Adrenal gland (tissue), 12 donors: Measurements from ENCODE around the gene JPH3. TPM values are rescaled to one million over a fixed set of nuclear protein-coding genes. Genes with fewer than 3 reads are reported as not detected.

ENCODE experiments used
- DNase-seq, 7 donors: peaks; one replicate each; pipeline ENCODE4 v3.0.0-alpha.2; 2019 to 2020
- H3K27ac ChIP-seq, 5 donors: fragments of 200-600 bp; sonication (generic) in 4 of 5; 1 replicate in 3 of 5; 2 replicates in 2 of 5; pipeline versions ENCODE4 v1.5.1 to v1.8.0; 2016 to 2020; ENCODE audit warnings: mild to moderate bottlenecking in 1 of 5
- H3K27me3 ChIP-seq: fragments of 200-600 bp; 2 replicates; pipeline ENCODE4 v1.8.0; 2021
- H3K36me3 ChIP-seq, 2 donors: fragments of 200-600 bp; replicated peaks in 1 of 2; 1 replicate in 1 of 2; 2 replicates in 1 of 2; pipeline versions ENCODE4 v1.5.1 to v1.8.0; 2018 to 2022
- H3K4me1 ChIP-seq, 2 donors: fragments of 200-600 bp; replicated peaks in 1 of 2; 1 replicate in 1 of 2; 2 replicates in 1 of 2; pipeline versions ENCODE4 v1.5.1 to v1.8.0; 2018 to 2021
- H3K4me3 ChIP-seq, 4 donors: fragments of 200-600 bp; sonication (generic) in 3 of 4; one replicate each; pipeline ENCODE4 v1.5.1; 2016 to 2018
- H3K9me3 ChIP-seq, 3 donors: fragments of 200-600 bp; sonication (generic) in 1 of 3; replicated peaks in 1 of 3; 1 replicate in 2 of 3; 2 replicates in 1 of 3; pipeline versions ENCODE4 v1.5.1 to v1.8.0; 2016 to 2021
- POLR2A ChIP-seq, 2 donors: fragments of 450-650 bp; IDR thresholded peaks; one replicate each; pipeline ENCODE4 v1.6.1; 2017; ENCODE audit warnings: antibody characterized with exemption in 2 of 2, mild to moderate bottlenecking in 2 of 2, moderate library complexity in 1 of 2
- WGBS, 4 donors: extraction: QIAGEN DNeasy Blood & Tissue Kit in 2 of 4; methylation state at CpG; one replicate each; pipeline versions ENCODE4 v1.1.5 to v1.1.7; 2013 to 2017; 5-methylcytosine and 5-hydroxymethylcytosine counted together
- intact Hi-C, 2 donors: fragments of 100-400 bp; cut with DNase I; formaldehyde crosslinking; loops; one replicate each; pipeline versions ENCODE4 v1.14.1 to v1.15.0; 2022 to 2023
- polyA plus RNA-seq, 3 donors: library from polyadenylated mRNA; stranded (reverse); fragments of 200-250 nt in 2 of 3; fragments of 350-450 nt in 1 of 3; fragmentation: Illumina TruSeq in 1 of 3; extraction: RNeasy Lipid Tissue Mini Kit (QIAGEN cat#74804) in 1 of 3; gene quantifications; one replicate each; pipeline ENCODE4 v1.2.3, GENCODE V29; 2013 to 2014
- total RNA-seq, 9 donors: library from RNA; depleted of rRNA in 4 of 9; stranded (reverse); fragments of >200 nt in 4 of 9; fragments of 120-200 nt in 1 of 9; fragmentation: NEBNext Ultra II Directional in 1 of 9; extraction: Animal tissue kit (Norgen Biotek cat#: 25700) in 1 of 9; gene quantifications; one replicate each; pipeline versions ENCODE4 v1.1.0 to v1.2.4, GENCODE V29; 2013 to 2023
- TF ChIP-seq, protein P1 (sequence below), 6 experiments: fragments of 450-650 bp in 4 of 6; fragments of 200-600 bp in 2 of 6; sonication (generic) in 1 of 6; IDR thresholded peaks; 1 replicate in 5 of 6; 2 replicates in 1 of 6; pipeline versions ENCODE4 v1.5.1 to v1.8.0; 2016 to 2021; ENCODE audit warnings: antibody characterized with exemption in 6 of 6, mild to moderate bottlenecking in 2 of 6, moderate library complexity in 1 of 6
- donor health status: healthy with polysubstance abuse.
- donor health status: Bipolar disorder and iron deficiency.
- donor health status: DM: yes; HTN: yes; CAD: no.
- donor health status: DM: no; HTN: no; CAD: no.
- donor health status: DM: no; HTN: no; CAD: no.
- donor health status: DM: yes; HTN: yes; CAD: no.

JPH3 gene
- total and polyA plus RNA-seq, 12 donors, result 0.10 to 3.7 (median 0.71) TPM; not detected in 1

DNA sequence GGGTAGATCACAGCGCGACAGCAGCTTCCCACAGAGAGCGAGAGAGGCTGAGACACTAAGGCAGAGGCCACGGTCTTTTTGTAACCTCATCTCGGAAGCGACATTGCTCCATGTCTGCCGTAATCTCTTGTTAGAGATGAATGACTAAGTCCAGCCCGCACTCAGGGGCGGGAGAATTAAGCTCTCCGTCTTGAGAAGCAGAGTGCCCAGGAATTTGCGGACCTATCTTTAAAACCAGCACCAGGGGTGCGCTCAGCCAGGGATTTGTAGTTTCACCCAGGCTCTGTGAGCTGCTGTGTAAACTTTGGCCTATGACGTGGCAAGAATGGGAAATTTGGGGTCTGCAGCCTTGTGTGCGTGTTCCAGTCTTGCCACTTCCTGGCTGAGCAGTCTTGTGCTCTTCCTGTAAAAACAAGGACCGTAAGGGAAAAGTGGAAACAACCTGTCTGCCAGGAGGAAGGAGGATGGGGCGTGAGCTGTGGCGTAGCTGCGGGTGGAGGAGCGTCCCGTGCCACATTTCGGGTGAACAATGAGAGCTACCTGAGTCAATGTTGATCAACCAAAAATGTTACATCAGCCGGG lies 16.0 kb upstream of the JPH3 start:
- H3K27me3 ChIP-seq, result peaks cover 6% of the 10 kb centered on the region
- no peaks in the 10 kb centered on the region for H3K9me3 ChIP-seq
- peak overlapping the region in 1 of 5 donors; percentile 41 for H3K27ac ChIP-seq
- 74 to 81% (median 75%) methylated on average over 21 to 22 of the region's 22 CpGs for WGBS, 4 donors
- TF ChIP-seq, protein P1, sequence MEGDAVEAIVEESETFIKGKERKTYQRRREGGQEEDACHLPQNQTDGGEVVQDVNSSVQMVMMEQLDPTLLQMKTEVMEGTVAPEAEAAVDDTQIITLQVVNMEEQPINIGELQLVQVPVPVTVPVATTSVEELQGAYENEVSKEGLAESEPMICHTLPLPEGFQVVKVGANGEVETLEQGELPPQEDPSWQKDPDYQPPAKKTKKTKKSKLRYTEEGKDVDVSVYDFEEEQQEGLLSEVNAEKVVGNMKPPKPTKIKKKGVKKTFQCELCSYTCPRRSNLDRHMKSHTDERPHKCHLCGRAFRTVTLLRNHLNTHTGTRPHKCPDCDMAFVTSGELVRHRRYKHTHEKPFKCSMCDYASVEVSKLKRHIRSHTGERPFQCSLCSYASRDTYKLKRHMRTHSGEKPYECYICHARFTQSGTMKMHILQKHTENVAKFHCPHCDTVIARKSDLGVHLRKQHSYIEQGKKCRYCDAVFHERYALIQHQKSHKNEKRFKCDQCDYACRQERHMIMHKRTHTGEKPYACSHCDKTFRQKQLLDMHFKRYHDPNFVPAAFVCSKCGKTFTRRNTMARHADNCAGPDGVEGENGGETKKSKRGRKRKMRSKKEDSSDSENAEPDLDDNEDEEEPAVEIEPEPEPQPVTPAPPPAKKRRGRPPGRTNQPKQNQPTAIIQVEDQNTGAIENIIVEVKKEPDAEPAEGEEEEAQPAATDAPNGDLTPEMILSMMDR (IDR thresholded peaks at IDR 0.05), result no peak
- TF ChIP-seq POLR2A (IDR thresholded peaks at IDR 0.05), result no peak
- peaks cover 20 to 23% of the 10 kb centered on the region in 2 donors for H3K4me1 ChIP-seq
- H3K4me3 ChIP-seq, result no peak overlapping the region
- H3K36me3 ChIP-seq, result no peaks in the 10 kb centered on the region
- DNase-seq, result peak in 1 of 7 donors; percentile 24
- intact Hi-C loops, result loop anchor here (5.0 to 10.0 kb wide), 3 partner anchors 51 to 181 kb away; partner anchors contain the start of gene KLHDC4 (in 2 of the 2)

DNA sequence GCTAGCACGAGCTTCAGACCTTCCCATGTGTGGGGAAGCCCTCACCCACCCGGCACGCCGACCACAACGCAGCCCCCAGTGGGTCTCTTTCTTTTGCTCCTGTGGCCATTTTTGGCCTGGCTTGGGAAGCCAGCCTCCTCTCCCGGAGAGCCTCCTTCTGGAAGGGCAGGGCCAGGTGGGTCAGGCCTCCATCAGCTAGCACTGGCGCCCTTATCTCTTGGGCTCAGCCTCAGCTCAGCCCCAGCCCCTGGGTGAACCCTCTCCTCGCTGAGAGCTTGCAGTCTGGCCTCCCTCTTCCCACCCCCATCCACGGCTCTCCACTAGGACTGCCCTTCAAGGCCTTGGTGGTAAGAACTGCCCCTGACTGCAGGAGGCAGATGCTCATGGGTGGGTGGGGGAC lies 14.7 kb upstream of the JPH3 start:
- WGBS, 4 donors, result 75 to 90% (median 87%) methylated on average over 5 to 9 of the region's 9 CpGs
- no peak overlapping the region for H3K4me3 ChIP-seq
- no peak for DNase-seq
- H3K9me3 ChIP-seq, result no peaks in the 10 kb centered on the region
- no peaks in the 10 kb centered on the region for H3K36me3 ChIP-seq
- TF ChIP-seq, protein P1 (IDR thresholded peaks at IDR 0.05), result no peak
- no peak for TF ChIP-seq POLR2A (IDR thresholded peaks at IDR 0.05)
- no peak overlapping the region for H3K27ac ChIP-seq
- H3K27me3 ChIP-seq, result peaks cover 6% of the 10 kb centered on the region
- intact Hi-C loops, result loop anchor here (2.0 to 10.0 kb wide), 4 partner anchors 47 to 180 kb away; partner anchors contain the start of gene KLHDC4 (in 2 of the 2)
- peaks cover 13 to 14% of the 10 kb centered on the region in 2 donors for H3K4me1 ChIP-seq

DNA sequence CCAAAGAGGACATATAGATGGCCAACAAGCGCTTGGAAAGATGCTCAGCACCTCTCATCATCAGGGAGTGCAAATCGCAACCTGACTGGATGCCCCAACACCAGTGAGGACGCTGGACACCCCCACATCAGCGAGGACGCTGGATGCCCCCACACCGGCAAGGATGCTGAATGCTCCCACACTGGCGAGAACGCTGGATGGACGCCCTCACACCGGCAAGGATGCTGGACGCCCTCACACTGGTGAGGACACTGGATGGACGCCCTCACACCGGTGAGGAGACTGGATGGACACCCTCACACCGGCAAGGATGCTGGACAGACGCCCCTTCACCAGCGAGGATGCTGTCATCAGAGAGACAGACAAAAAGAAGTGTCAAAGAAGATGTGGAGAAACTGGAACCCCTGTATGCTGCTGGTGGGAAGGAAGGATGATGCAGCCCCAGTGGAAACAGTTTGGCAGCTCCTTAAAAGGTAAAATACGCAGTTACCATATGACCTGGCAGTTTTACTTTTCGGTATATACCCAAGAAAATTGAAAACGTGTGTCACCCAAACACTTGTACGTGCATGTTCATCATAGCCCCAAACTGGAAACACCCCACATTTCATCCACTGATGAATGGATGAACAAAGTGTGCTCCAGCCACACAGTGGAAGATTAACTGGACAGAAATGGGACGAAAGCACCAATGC lies 10.1 kb upstream of the JPH3 start:
- H3K9me3 ChIP-seq, result no peaks in the 10 kb centered on the region
- peaks cover 10% of the 10 kb centered on the region for H3K27me3 ChIP-seq
- no peak for DNase-seq
- intact Hi-C loops, result no loop called here
- 69 to 76% (median 72%) methylated on average over 15 to 21 of the region's 21 CpGs for WGBS, 4 donors
- H3K4me3 ChIP-seq, result no peak overlapping the region
- H3K27ac ChIP-seq, result no peak overlapping the region
- TF ChIP-seq POLR2A (IDR thresholded peaks at IDR 0.05), result no peak
- TF ChIP-seq, protein P1 (IDR thresholded peaks at IDR 0.05), result no peak
- H3K36me3 ChIP-seq, result no peaks in the 10 kb centered on the region
- H3K4me1 ChIP-seq, result no peaks in the 10 kb centered on the region

DNA sequence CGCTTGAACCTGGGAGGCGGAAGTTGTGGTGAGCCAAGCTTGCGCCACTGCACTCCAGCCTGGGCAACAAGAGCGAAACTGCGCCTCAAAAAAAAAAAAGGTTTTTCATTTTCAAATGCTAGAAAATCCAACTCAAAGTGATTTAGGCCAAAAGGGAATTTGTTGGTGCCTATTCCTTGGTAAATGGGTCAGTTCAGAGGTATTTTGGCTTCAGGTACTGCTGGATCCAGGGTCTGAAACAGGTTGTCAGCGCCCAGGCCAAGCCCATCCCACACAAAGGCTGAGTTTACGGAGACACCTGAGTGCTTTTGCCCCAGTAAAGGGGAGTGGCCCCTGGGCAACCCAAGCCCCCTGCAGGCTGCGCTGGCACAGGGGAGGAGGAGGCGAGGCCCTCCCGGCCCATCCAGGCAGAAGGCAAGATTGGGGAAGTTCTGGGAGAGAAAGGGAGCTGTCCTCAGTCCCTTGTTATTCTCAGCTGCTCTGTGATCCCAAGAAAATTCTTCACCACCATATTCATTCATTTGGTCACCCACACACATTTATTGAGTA lies 8.5 kb upstream of the JPH3 start:
- H3K4me3 ChIP-seq, result no peak overlapping the region
- no peaks in the 10 kb centered on the region for H3K9me3 ChIP-seq
- intact Hi-C loops, result no loop called here
- no peak for TF ChIP-seq POLR2A (IDR thresholded peaks at IDR 0.05)
- TF ChIP-seq, protein P1 (IDR thresholded peaks at IDR 0.05), result no peak
- no peak overlapping the region for H3K27ac ChIP-seq
- H3K4me1 ChIP-seq, result no peaks in the 10 kb centered on the region
- no peak for DNase-seq
- no peaks in the 10 kb centered on the region for H3K36me3 ChIP-seq
- peaks cover 10% of the 10 kb centered on the region for H3K27me3 ChIP-seq
- 88 to 94% (median 91%) methylated on average over 7 to 10 of the region's 10 CpGs for WGBS, 4 donors
